NCI-H1436 (cell line): ENCODE results near the gene DDB1.
A peak's percentile ranks its signal among the peaks of the same experiment; 100 is the strongest.
"Not testable (repeated sequence)": the region's sequence is repeated elsewhere in the genome, so short reads cannot be mapped to it uniquely, and the experiment has no call there.

Experiments used
- DNase-seq: peaks from one replicate; lab custom pipeline; 2025; lab: John Stamatoyannopoulos, UW

The DDB1 gene

GRCh38 chr11:61268588-61269250, 64.2 kb downstream of the DDB1 start:
- no peak for DNase-seq

DNA sequence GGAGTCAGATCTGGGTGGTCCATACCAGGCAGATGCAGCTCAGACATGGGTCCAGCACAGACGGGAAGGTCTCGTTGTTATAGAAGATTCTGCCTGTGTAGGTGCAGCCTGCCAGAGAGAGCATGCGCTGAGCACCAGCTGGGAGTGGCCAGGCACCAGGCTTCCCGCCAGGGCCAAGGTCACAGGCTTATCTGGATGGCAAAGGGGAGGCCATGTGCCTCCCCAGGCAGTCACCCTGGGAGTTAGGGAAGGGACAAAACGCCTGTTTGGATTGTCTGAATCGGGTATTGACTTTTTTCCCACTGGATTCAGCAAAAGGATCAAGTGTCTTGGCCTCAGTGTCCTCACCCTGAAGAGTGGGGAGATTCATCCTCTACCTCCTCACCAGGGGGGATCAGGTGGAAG, 65.5 kb downstream of the DDB1 start:
- DNase-seq = no peak

DNA sequence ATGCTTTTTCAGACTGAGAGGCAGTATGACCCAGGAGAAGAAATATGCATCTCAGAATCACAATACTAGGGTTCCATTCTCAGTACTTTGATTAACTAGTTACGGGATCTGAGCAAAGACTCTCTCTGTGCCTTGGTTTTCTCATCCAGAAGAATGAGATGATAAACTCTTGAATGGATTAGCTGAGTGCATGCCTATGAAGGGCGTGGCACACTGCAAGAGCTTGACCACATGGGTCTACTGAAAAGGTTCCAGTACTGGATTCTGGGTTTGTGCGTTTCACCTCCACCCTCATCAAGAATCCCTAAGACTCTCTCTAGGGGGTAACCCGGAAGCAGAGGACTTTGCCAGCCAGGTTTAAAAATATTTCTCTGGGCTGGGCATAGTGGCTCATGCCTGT, 66.3 kb downstream of the DDB1 start:
- no peak for DNase-seq

- DNase-seq = no peak
Measured at GRCh38 chr11:61265357-61265756, 67.5 kb downstream of the DDB1 start.

- no peak for DNase-seq
Measured at GRCh38 chr11:61264795-61265194, 68.1 kb downstream of the DDB1 start.

- DNase-seq = no peak
Measured at GRCh38 chr11:61264371-61264770, 68.5 kb downstream of the DDB1 start.

GRCh38 chr11:61259363-61259762, 73.5 kb downstream of the DDB1 start:
- DNase-seq = no peak

- no peak for DNase-seq
Measured at GRCh38 chr11:61258546-61258945, 74.4 kb downstream of the DDB1 start.

DNA sequence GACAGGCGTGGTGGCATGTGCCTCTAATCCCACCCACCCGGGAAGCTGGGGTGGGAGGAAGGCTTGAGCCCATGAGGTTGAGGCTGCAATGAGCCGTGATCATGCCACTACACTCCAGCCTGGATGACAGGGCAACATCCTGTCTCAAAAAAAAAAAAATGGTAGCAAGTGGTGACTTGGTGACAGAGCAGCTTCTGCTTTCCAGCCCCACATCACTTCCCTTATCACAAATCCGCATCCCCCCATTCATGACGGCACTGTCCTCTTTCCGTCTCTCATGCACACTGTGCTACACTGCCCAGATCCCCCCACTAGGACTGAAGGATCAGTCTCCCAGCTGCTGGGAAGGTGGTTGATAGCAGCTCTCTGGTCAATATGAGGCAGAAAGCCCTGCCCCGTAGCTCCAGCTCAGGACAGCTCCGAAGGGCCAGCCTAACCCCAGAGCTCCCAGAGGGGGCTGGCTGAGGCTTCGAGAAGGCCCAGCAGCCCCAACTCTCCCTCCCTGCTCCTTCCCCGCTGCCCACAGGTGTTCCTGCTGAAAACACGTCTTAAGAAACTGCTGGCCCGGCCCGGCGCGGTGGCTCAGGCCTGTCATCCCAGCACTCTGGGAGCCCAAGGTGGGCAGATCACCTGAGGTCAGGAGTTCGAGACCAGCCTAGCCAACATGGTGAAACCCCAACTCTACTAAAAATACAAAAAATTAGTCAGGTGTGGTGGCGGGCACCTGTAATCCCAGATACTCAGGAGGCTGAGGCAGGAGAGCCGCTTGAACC, 76.0 kb downstream of the DDB1 start:
- no peak for DNase-seq

GRCh38 chr11:61254403-61255025, 78.4 kb downstream of the DDB1 start:
- DNase-seq = peak; percentile 10

- DNase-seq = not testable (repeated sequence)
Measured at GRCh38 chr11:61252332-61252731, 80.6 kb downstream of the DDB1 start.

DNA sequence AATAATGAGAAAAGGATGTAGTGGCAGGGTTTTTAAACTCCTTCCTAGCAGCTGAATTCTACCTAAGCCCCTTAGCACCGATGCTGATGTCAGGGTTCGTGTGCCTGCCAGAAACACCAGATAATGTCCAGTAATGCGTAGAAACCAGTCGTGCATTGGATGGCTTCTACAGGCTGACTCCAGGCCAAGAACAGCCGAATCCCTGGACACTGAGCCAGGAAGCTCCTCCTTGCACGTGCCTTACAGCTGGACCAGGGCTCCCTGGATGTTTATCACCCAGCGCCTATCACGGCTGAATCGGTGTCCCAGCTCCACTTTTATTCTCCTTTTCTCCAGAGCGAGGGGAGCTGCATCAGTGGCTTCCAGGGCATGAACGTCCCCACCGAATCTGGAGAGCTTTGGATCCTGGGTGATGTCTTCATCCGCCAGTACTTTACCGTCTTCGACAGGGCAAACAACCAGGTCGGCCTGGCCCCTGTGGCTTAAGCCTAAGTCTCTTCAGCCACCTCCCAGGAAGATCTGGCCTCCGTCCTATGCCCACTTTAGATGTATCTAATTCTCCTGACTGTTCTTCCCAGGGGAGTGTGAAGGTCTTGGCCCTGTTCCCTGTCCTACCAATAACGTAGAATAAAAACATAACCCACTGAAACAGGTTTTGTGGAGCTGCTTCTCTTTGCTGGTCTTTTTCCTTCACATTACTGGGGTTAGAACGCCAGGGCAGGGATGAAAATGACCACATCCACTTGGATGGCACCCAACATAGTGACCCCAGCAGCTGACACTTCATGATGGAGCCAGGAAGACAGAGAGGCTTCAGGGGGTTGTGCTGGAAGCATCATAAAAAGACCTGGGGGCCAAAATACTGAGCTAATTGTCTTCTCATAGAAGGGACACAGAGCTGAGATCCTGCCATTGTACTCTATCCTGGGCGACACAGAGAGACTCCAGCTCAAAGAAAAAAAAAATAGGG, 81.8 kb downstream of the DDB1 start:
- DNase-seq = not testable (repeated sequence)
